Keratinocyte (primary cell): ENCODE data around the gene FAM72C. TPM values are rescaled to one million over a fixed set of nuclear protein-coding genes. Genes with fewer than 3 reads are reported as not detected.
"Not testable (repeated sequence)": the region's sequence is repeated elsewhere in the genome, so short reads cannot be mapped to it uniquely, and the experiment has no call there.

Source experiments
- DNase-seq: peaks from one replicate; pipeline ENCODE4 v3.0.0-alpha.2; 2011; ENCODE audit warnings: low read depth, missing footprints, low spot score
- FAIRE-seq: peaks from 2 replicates; lab custom pipeline; 2011; peaks lifted over from hg19 to GRCh38; lab: Jason Lieb, UNC
- H2AFZ ChIP-seq: 2 replicates; pipeline ENCODE4 v1.6.0; 2012; ENCODE audit warnings: low read length, control low read depth, inconsistent platforms; ENCODE audit not compliant: control insufficient read depth
- H3K27ac ChIP-seq: 2 replicates; pipeline ENCODE4 v1.5.1; 2011; ENCODE audit warnings: low read length; ENCODE audit not compliant: control insufficient read depth, insufficient read depth
- H3K27me3 ChIP-seq: 3 replicates; pipeline ENCODE4 v1.6.0; 2011; ENCODE audit warnings: low read length; ENCODE audit not compliant: control insufficient read depth, insufficient read depth; ENCODE audit errors: extremely low read depth
- H3K36me3 ChIP-seq, 2 experiments: 2 replicates in 1 of 2; 3 replicates in 1 of 2; pipeline ENCODE4 v1.5.1; 2011; ENCODE audit warnings: low read length in 2 of 2, mild to moderate bottlenecking in 1 of 2; ENCODE audit not compliant: control insufficient read depth in 2 of 2, insufficient read depth in 2 of 2; ENCODE audit errors: extremely low read depth in 1 of 2
- H3K4me1 ChIP-seq: 3 replicates; pipeline ENCODE4 v1.5.1; 2011; ENCODE audit warnings: low read length; ENCODE audit not compliant: control insufficient read depth, insufficient read depth; ENCODE audit errors: extremely low read depth
- H3K4me2 ChIP-seq: 3 replicates; pipeline ENCODE4 v1.6.0; 2011; ENCODE audit warnings: low read depth, low read length; ENCODE audit not compliant: control insufficient read depth, insufficient read depth; ENCODE audit errors: extremely low read depth
- H3K4me3 ChIP-seq, 3 experiments: fragments of 200-600 bp in 1 of 3; sonication (generic) in 1 of 3; 2 replicates in 2 of 3; 3 replicates in 1 of 3; pipeline ENCODE4 v1.5.1; 2011 to 2016; ENCODE audit warnings: low read length in 3 of 3, mild to moderate bottlenecking in 3 of 3, control low read depth in 2 of 3, inconsistent platforms in 1 of 3, low read depth in 1 of 3, mixed read lengths in 1 of 3, mixed run types in 1 of 3, moderate library complexity in 1 of 3; ENCODE audit not compliant: control insufficient read depth in 2 of 3, insufficient read depth in 2 of 3; ENCODE audit errors: extremely low read depth in 1 of 3
- H3K79me2 ChIP-seq: 2 replicates; pipeline ENCODE4 v1.6.0; 2012; ENCODE audit warnings: low read length; ENCODE audit not compliant: control insufficient read depth, insufficient read depth
- H3K9ac ChIP-seq: 3 replicates; pipeline ENCODE4 v1.6.0; 2011; ENCODE audit warnings: low read length; ENCODE audit not compliant: control insufficient read depth, insufficient read depth; ENCODE audit errors: extremely low read depth
- H3K9me1 ChIP-seq: 3 replicates; pipeline ENCODE4 v1.6.0; 2011; ENCODE audit warnings: low read length; ENCODE audit not compliant: control insufficient read depth, insufficient read depth; ENCODE audit errors: extremely low read depth
- H3K9me3 ChIP-seq: 2 replicates; pipeline ENCODE4 v1.5.1; 2012; ENCODE audit warnings: low read depth, low read length; ENCODE audit not compliant: control insufficient read depth
- H4K20me1 ChIP-seq: 3 replicates; pipeline ENCODE4 v1.6.0; 2011; ENCODE audit warnings: low read length; ENCODE audit not compliant: control insufficient read depth, insufficient read depth; ENCODE audit errors: extremely low read depth
- dilution Hi-C: fragments of 300-500 bp; cut with MboI; formaldehyde crosslinking; loops from one replicate; pipeline ENCODE4 v1.7.0; 2020; ENCODE audit warnings: low sequenced_read_pairs; ENCODE audit not compliant: extremely low pct_ligation_motif_present
- polyA plus RNA-seq, 5 experiments: library from polyadenylated mRNA; depleted of rRNA in 3 of 5; stranded (reverse) in 3 of 5; stranded (forward) in 1 of 5; unstranded in 1 of 5; fragments of >200 nt; gene quantifications; 1 replicate in 1 of 5; 2 replicates in 3 of 5; 3 replicates in 1 of 5; pipeline versions ENCODE4 v1.2.1 to v1.2.3, GENCODE V29; 2011 to 2012; ENCODE audit warnings: missing spikeins in 2 of 5, low read depth in 1 of 5, low replicate concordance in 1 of 5

Gene FAM72C
- polyA plus RNA-seq, 1 donor (not counting 4 experiments of a cell fraction or from before 2014, with no cell fraction given) = 3.4 TPM

DNA sequence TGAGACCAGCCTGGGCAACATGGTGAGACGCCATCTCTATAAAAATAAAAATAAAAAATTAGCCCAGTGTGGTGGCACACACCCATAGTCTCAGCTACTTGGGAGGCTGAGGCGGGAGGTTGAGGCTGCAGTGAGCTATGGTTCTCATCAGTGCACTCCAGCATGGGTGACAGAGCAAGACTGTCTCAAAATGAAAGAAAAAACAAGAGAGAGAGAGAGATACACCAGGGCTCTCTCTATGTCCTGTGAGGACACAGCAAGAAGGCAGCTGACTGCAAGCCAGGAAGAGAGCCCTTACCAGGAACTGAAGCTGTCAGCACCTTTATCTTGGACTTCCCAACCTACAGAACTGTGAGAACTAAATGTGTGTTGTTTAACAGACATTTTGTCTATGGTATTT lies 32.1 kb downstream of the FAM72C start:
- H3K9ac ChIP-seq, H3K4me2 ChIP-seq, H3K9me1 ChIP-seq, H3K79me2 ChIP-seq, H3K4me3 ChIP-seq, DNase-seq, H3K27ac ChIP-seq, H3K36me3 ChIP-seq, H4K20me1 ChIP-seq, H3K4me1 ChIP-seq, H3K27me3 ChIP-seq, H2AFZ ChIP-seq, H3K9me3 ChIP-seq, FAIRE-seq, dilution Hi-C loops: not testable (repeated sequence)

DNA sequence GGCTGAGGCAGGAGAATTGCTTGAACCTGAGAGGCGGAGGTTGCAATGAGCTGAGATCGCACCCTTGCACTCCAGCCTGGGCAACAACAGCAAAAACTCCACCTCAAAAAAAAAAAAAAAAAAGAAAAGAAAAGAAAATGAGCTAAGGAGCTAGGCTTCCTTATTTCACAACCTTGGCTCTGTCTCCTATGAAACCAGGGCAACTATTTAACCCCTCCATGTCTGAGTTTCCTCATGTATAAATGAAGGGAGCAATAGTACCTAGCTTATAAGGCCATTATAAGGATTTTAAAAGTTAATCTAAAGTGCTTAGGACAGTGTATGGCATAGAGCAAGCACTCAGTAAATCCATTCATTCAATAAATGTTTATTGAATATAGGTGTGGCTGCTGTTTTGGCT lies 32.9 kb downstream of the FAM72C start:
- H3K4me3 ChIP-seq, H3K27me3 ChIP-seq, H3K9me1 ChIP-seq, H3K4me1 ChIP-seq, FAIRE-seq, H3K36me3 ChIP-seq, H3K9ac ChIP-seq, H3K79me2 ChIP-seq, H3K4me2 ChIP-seq, dilution Hi-C loops, H2AFZ ChIP-seq, DNase-seq, H3K27ac ChIP-seq, H3K9me3 ChIP-seq, H4K20me1 ChIP-seq: not testable (repeated sequence)

DNA sequence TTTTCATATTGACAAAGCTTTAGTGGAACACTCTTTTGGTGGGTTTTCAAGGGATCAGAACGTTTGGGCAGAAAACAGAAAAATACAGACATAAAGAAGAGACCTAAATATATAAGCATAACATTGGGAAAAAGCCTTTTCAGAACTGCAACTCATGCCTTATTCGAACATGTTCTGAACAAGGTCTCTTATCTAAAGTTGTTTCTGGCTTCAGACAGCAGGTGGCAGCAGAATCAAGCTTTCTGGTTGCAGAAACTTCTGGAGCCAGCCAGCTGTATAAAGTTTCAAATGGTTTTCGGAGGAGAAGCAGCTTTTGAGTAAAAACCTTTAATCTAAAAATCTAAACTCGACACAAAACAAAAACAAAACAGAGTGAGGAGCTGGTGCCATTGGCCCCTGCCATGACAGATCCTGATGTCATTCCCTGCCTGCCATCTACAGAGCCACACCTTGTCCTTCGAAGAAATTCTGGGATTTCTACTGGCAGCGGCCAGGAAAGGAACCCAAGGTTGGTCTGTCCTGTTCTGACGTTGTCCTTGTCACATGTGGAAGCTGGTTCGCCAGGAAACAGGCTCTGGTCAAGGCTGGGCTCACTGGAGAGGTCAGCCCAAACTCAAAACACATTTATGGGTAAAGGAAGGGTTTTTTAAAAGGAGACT lies 35.2 kb downstream of the FAM72C start:
- H4K20me1 ChIP-seq, H3K9me3 ChIP-seq, H3K4me2 ChIP-seq, FAIRE-seq, H3K9ac ChIP-seq, dilution Hi-C loops, H3K4me3 ChIP-seq, H3K27me3 ChIP-seq, H3K9me1 ChIP-seq, H3K4me1 ChIP-seq, H3K36me3 ChIP-seq, DNase-seq, H3K27ac ChIP-seq, H2AFZ ChIP-seq, H3K79me2 ChIP-seq: not testable (repeated sequence)

DNA sequence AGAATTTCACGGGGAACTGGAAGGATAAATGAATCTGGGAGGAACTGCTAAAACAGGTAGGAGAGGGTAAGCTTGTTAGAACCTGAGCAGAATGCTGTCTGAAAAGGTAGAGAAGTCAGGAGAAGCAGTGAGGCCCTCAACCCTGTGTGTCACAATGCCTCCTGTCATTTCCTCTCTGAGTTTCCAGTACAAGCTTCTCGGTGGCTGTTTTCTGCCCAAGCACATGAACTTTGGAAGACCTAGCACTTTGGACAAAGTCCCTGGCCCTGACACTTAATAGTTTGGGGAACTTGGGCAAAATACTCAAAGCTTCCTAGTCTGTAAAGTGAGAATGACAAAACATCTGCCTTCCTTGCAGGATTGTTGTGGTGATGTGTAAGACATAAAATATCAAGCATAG lies 52.7 kb downstream of the FAM72C start:
- H3K79me2 ChIP-seq, H3K9ac ChIP-seq, H3K4me3 ChIP-seq, H3K27ac ChIP-seq, DNase-seq, FAIRE-seq, H3K4me1 ChIP-seq, H3K9me1 ChIP-seq, H3K27me3 ChIP-seq, H3K9me3 ChIP-seq, H2AFZ ChIP-seq, dilution Hi-C loops, H3K4me2 ChIP-seq, H3K36me3 ChIP-seq, H4K20me1 ChIP-seq: not testable (repeated sequence)

DNA sequence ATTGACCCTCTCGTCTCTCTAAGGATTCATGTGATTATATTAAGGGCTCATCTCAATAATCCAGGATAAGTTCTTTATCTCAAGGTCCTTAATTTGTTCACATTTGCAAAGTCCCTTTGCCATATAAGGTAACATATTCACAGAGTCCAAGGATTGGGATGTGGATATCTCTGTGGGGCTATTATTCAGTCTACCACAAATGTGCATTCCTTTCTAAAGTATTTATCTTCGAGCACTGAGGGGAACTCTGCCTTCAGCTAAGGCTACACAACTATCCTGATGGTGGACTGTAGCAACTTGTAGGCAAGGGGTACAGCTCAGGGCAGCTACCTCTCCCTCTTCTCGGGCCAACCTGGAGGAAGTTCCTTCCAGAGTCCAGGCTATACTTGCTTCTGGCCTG lies 53.2 kb downstream of the FAM72C start:
- DNase-seq, H3K36me3 ChIP-seq, H3K4me2 ChIP-seq, H3K79me2 ChIP-seq, H3K4me3 ChIP-seq, FAIRE-seq, H3K27ac ChIP-seq, H3K4me1 ChIP-seq, dilution Hi-C loops, H2AFZ ChIP-seq, H3K9ac ChIP-seq, H3K27me3 ChIP-seq, H3K9me1 ChIP-seq, H4K20me1 ChIP-seq, H3K9me3 ChIP-seq: not testable (repeated sequence)
